OCI-LY3 (cell line): ENCODE results near the gene GDF15.

Experiments used
- H2AFZ ChIP-seq: fragments of 200-600, 300-600 bp; shearing (Covaris generic); 2 replicates; pipeline ENCODE4 v1.6.0; 2014; ENCODE audit warnings: antibody characterized with exemption, low read depth, low read length
- H3K27ac ChIP-seq: fragments of 200-600, 300-600 bp; sonication (generic); 2 replicates; pipeline ENCODE4 v1.5.1; 2014; ENCODE audit warnings: mild to moderate bottlenecking, low read length, moderate library complexity, mixed read lengths
- H3K27me3 ChIP-seq: fragments of 200-600, 300-600 bp; sonication (generic); 2 replicates; pipeline ENCODE4 v1.6.1; 2014; ENCODE audit warnings: low read depth, low read length, mixed read lengths
- H3K36me3 ChIP-seq: fragments of 200-600, 300-600 bp; sonication (generic); replicated peaks from 2 replicates; pipeline ENCODE3; 2014; ENCODE audit warnings: low read depth, low read length, mixed read lengths
- H3K4me1 ChIP-seq: fragments of 300-600, 200-600 bp; sonication (generic); 2 replicates; pipeline ENCODE4 v1.6.1; 2014; ENCODE audit warnings: low read length, mixed read lengths
- H3K4me2 ChIP-seq: fragments of 200-600, 300-600 bp; sonication (generic); 2 replicates; pipeline ENCODE4 v1.6.1; 2014; ENCODE audit warnings: low read length, mixed read lengths
- H3K4me3 ChIP-seq: fragments of 300-600, 200-600 bp; sonication (generic); 2 replicates; pipeline ENCODE4 v1.5.1; 2014; ENCODE audit warnings: antibody characterized with exemption, mild to moderate bottlenecking, low read length, moderate library complexity
- H3K79me2 ChIP-seq: fragments of 300-600, 200-600 bp; shearing (Covaris generic); 2 replicates; pipeline ENCODE4 v1.6.1; 2014; ENCODE audit warnings: mild to moderate bottlenecking, low read length, mixed read lengths
- H3K9ac ChIP-seq: fragments of 300-600, 200-600 bp; shearing (Covaris generic); 2 replicates; pipeline ENCODE4 v1.6.0; 2014; ENCODE audit warnings: mild to moderate bottlenecking, low read length, moderate library complexity
- H3K9me3 ChIP-seq: fragments of 200-600, 300-600 bp; shearing (Covaris generic); 2 replicates; pipeline ENCODE4 v1.6.1; 2014; ENCODE audit warnings: low read length, mixed read lengths; ENCODE audit not compliant: insufficient read depth
- H4K20me1 ChIP-seq: fragments of 200-600, 300-600 bp; sonication (generic); 2 replicates; pipeline ENCODE4 v1.6.1; 2016; ENCODE audit warnings: low read length, mixed read lengths; ENCODE audit not compliant: insufficient read depth
- CTCF ChIP-seq: fragments of 200-600, 300-600 bp; sonication (generic); IDR thresholded peaks from 2 replicates; pipeline ENCODE4 v1.5.1; 2014; ENCODE audit warnings: antibody characterized with exemption, low read length, low read depth
- EZH2phosphoT487 ChIP-seq: fragments of 200-600 bp; shearing (Covaris generic); IDR thresholded peaks from 2 replicates; pipeline ENCODE4 v1.6.1; 2018; ENCODE audit warnings: antibody characterized with exemption, mixed run types, low read depth

Gene GDF15

GRCh38 chr19:18364826-18365528 is 21.0 kb upstream of the GDF15 start:
- Histone ChIP-seq H4K20me1 (no peaks in the 10 kb centered on the region), H3K9me3 (no peaks in the 10 kb centered on the region), H3K27ac (peak overlapping the region; percentile 46), H3K4me2 (peak overlapping the region; percentile 58), H3K4me1 (peaks cover 31% of the 10 kb centered on the region), H3K9ac (peak overlapping the region; percentile 56), H3K36me3 (peaks cover 3% of the 10 kb centered on the region), H3K79me2 (no peaks in the 10 kb centered on the region), H2AFZ (peak overlapping the region; percentile 27), H3K27me3 (no peaks in the 10 kb centered on the region), H3K4me3 (peak overlapping the region; percentile 56)
- TF ChIP-seq EZH2phosphoT487 (no peak), CTCF (no peak)

GRCh38 chr19:18366021-18366435 is 19.9 kb upstream of the GDF15 start:
- Histone ChIP-seq H3K4me2 (0 out of 2 replicates have a peak overlapping the region, but pooled peaks have one; percentile 58), H3K27ac (peak overlapping the region; percentile 46), H2AFZ (no peak overlapping the region), H4K20me1 (no peaks in the 10 kb centered on the region), H3K27me3 (no peaks in the 10 kb centered on the region), H3K79me2 (no peaks in the 10 kb centered on the region), H3K36me3 (peaks cover 3% of the 10 kb centered on the region), H3K9ac (peak overlapping the region; percentile 56; the same call in 1 of the 2 replicates), H3K9me3 (no peaks in the 10 kb centered on the region), H3K4me3 (no peak overlapping the region), H3K4me1 (peaks cover 34% of the 10 kb centered on the region)
- TF ChIP-seq EZH2phosphoT487 (no peak), CTCF (no peak)

DNA sequence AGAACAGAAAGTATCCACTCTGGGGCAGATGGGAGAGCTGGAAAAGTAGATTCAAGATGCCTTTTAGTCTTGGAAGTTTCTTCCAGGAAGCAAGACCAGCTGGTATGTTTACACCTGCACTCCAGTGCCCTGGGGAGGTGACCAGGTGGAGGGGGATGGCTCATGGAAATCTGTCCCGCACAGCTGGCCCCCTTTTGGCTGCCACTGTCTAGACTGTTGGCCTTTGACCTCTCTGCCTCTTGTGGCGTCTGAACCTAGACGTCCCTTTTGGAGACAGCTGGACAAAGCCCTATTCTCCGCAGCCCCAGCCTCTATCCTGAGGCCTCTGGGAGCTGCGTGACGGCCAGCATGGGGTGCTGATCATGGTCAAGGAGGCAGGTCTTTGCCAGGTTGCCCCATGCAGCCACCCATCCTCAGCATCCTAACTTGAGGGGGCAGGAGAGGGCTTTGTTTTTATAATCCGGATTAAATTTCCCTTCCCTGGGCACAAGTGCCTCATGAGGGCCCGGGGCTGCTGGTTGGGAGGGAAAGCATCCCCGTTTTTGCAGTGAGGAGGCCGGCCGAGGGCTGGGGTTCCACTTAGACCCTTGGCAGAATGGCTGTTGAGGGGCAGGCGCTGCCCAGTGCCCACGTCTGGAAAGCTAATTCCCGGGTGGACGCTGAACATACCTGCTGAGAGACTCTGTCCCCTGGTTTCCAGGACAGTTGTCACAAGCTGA is 17.3 kb upstream of the GDF15 start:
- Histone ChIP-seq H3K4me2 (no peak overlapping the region), H2AFZ (no peak overlapping the region), H3K4me1 (peaks cover 47% of the 10 kb centered on the region), H3K36me3 (peaks cover 3% of the 10 kb centered on the region), H3K27ac (no peak overlapping the region), H3K9me3 (no peaks in the 10 kb centered on the region), H3K79me2 (no peaks in the 10 kb centered on the region), H3K4me3 (no peak overlapping the region), H4K20me1 (no peaks in the 10 kb centered on the region), H3K27me3 (no peaks in the 10 kb centered on the region), H3K9ac (no peak overlapping the region)
- TF ChIP-seq EZH2phosphoT487 (no peak), CTCF (no peak)

DNA sequence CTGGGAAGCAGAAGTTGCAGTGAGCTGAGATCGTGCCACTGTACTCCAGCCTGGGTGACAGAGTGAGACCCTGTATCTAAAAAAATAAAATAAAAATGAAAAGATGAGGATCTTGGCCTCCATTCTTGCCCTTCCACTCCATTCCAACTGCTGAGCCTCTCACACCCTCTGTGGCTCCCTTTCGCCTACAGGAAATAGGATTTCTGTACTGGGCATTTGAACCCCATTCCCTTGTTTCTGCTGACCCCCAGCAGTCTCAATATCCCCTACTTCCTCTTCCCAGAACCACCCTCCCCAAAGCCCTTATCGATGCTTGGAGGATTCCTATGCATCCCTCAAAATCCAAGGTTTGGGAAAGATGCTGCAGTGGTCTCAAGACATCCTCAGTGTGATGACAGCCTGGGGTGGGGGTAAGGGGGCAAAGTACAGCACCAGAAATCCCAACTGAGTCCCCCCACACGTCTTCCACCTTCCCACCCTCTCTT is 12.5 kb upstream of the GDF15 start:
- no peaks in the 10 kb centered on the region for H3K9me3 ChIP-seq
- H3K36me3 ChIP-seq: no peaks in the 10 kb centered on the region
- peaks cover 59% of the 10 kb centered on the region for H3K4me1 ChIP-seq
- no peaks in the 10 kb centered on the region for H4K20me1 ChIP-seq
- peak overlapping the region; percentile 68 for H3K9ac ChIP-seq
- no peak overlapping the region; the same call in 1 of the 2 replicates for H2AFZ ChIP-seq
- H3K4me3 ChIP-seq: peak overlapping the region; percentile 57; the same call in 1 of the 2 replicates
- no peaks in the 10 kb centered on the region for H3K27me3 ChIP-seq
- no peaks in the 10 kb centered on the region for H3K79me2 ChIP-seq
- H3K4me2 ChIP-seq: peak overlapping the region; percentile 79
- peak overlapping the region; percentile 70 for H3K27ac ChIP-seq
- TF ChIP-seq CTCF (no peak), EZH2phosphoT487 (no peak)
